B cell (primary cell): ENCODE results near the gene SLIT3. TPM values are rescaled to one million over a fixed set of nuclear protein-coding genes. Genes with fewer than 3 reads are reported as not detected.

Source experiments
- ATAC-seq: fragments of 200-7000 bp; cut with Tn5 transposase; one replicate; pipeline ENCODE4 v1.10.0; 2021; ENCODE audit warnings: low read depth, mild to moderate bottlenecking, moderate number of reproducible peaks, moderate library complexity
- CTCF ChIA-PET: fragments of 350-600 bp; sonication (Branson Sonifier 250); formaldehyde crosslinking; loops from one replicate; lab custom pipeline; 2021; ENCODE audit warnings: antibody characterized with exemption, inconsistent platforms; lab: Charles Lee
- POLR2A ChIA-PET: fragments of 350-600 bp; sonication (Branson Sonifier 250); formaldehyde crosslinking; loops from one replicate; lab custom pipeline; 2021; ENCODE audit warnings: antibody characterized with exemption; lab: Charles Lee
- DNase-seq: peaks from one replicate; pipeline ENCODE4 v3.0.0; 2013
- H2AFZ ChIP-seq: 2 replicates; pipeline ENCODE4 v1.6.1; 2012; ENCODE audit warnings: mild to moderate bottlenecking, low read depth, low read length; ENCODE audit not compliant: insufficient read depth, poor library complexity, severe bottlenecking
- H3K27ac ChIP-seq, 2 donors: 1 replicate in 1 of 2; 2 replicates in 1 of 2; pipeline ENCODE4 v1.5.1; 2012 to 2013; ENCODE audit warnings: low read length in 2 of 2, mild to moderate bottlenecking in 2 of 2, moderate library complexity in 1 of 2
- H3K27me3 ChIP-seq, 4 experiments: fragments of 200-600 bp in 1 of 4; sonication (generic) in 1 of 4; replicated peaks in 1 of 4; 1 replicate in 2 of 4; 2 replicates in 2 of 4; pipeline versions ENCODE4 v1.6.1 to v1.7.0; 2013 to 2016; ENCODE audit warnings: low read length in 3 of 4, mild to moderate bottlenecking in 2 of 4, mixed read lengths in 1 of 4, moderate library complexity in 1 of 4; ENCODE audit not compliant: insufficient read depth in 4 of 4, control insufficient read depth in 3 of 4; ENCODE audit errors: control extremely low read depth in 1 of 4
- H3K36me3 ChIP-seq, 2 experiments: replicated peaks in 1 of 2; 1 replicate in 1 of 2; 2 replicates in 1 of 2; pipeline versions ENCODE4 v1.6.1 to v1.7.1; 2013; ENCODE audit warnings: low read length in 1 of 2; ENCODE audit not compliant: insufficient read depth in 2 of 2, control insufficient read depth in 1 of 2; ENCODE audit errors: control extremely low read depth in 1 of 2, extremely low read depth in 1 of 2
- H3K4me1 ChIP-seq, 2 donors: fragments of 200-600 bp in 1 of 2; sonication (generic) in 1 of 2; 1 replicate in 1 of 2; 2 replicates in 1 of 2; pipeline versions ENCODE4 v1.5.1 to v1.6.1; 2013 to 2017; ENCODE audit warnings: low read length in 2 of 2; ENCODE audit not compliant: control insufficient read depth in 2 of 2, insufficient read depth in 2 of 2
- H3K4me2 ChIP-seq: replicated peaks from 2 replicates; pipeline ENCODE3; 2012; ENCODE audit warnings: mild to moderate bottlenecking, low read depth, low read length; ENCODE audit not compliant: poor library complexity, severe bottlenecking
- H3K4me3 ChIP-seq, 5 experiments: fragments of 200-600 bp in 1 of 5; sonication (generic) in 1 of 5; 1 replicate in 3 of 5; 2 replicates in 2 of 5; pipeline versions ENCODE4 v1.5.1 to v1.7.0; 2011 to 2016; ENCODE audit warnings: low read length in 4 of 5, mild to moderate bottlenecking in 4 of 5, low read depth in 2 of 5, control low read depth in 1 of 5, moderate library complexity in 1 of 5; ENCODE audit not compliant: insufficient read depth in 1 of 5; ENCODE audit errors: control extremely low read depth in 1 of 5, extremely low read depth in 1 of 5
- H3K79me2 ChIP-seq: fragments of 200-600 bp; sonication (generic); one replicate; pipeline ENCODE4 v1.6.0; 2016; ENCODE audit warnings: low read length; ENCODE audit not compliant: control insufficient read depth, insufficient read depth
- H3K9ac ChIP-seq: fragments of 200-600 bp; sonication (generic); 2 replicates; pipeline ENCODE4 v1.6.1; 2017; ENCODE audit warnings: mild to moderate bottlenecking, low read length, moderate library complexity
- H3K9me3 ChIP-seq, 3 donors: one replicate each; pipeline versions ENCODE4 v1.6.1 to v1.7.1; 2013; ENCODE audit warnings: low read length in 2 of 3; ENCODE audit not compliant: control insufficient read depth in 2 of 3, insufficient read depth in 1 of 3; ENCODE audit errors: control extremely low read depth in 1 of 3
- H4K20me1 ChIP-seq: 2 replicates; pipeline ENCODE4 v1.6.0; 2012; ENCODE audit warnings: mild to moderate bottlenecking, low read length; ENCODE audit not compliant: insufficient read depth, control insufficient read depth, poor library complexity, severe bottlenecking
- H3K27ac Mint-ChIP-seq: one replicate; pipeline ENCODE4 v1.8.0; 2021; ENCODE audit warnings: mixed read lengths
- H3K27me3 Mint-ChIP-seq: one replicate; pipeline ENCODE4 v1.8.0; 2021; ENCODE audit warnings: mixed read lengths
- H3K4me1 Mint-ChIP-seq: one replicate; pipeline ENCODE4 v1.8.0; 2021; ENCODE audit warnings: mixed read lengths
- H3K4me3 Mint-ChIP-seq: one replicate; pipeline ENCODE4 v1.8.0; 2021; ENCODE audit warnings: mixed read lengths
- H3K9me3 Mint-ChIP-seq: one replicate; pipeline ENCODE4 v1.8.0; 2022; ENCODE audit warnings: mixed read lengths; ENCODE audit not compliant: insufficient read depth
- CTCF ChIP-seq: fragments of 200-600 bp; IDR thresholded peaks from one replicate; pipeline ENCODE4 v1.8.0; 2022; ENCODE audit warnings: antibody characterized with exemption, mild to moderate bottlenecking
- EZH2 ChIP-seq: IDR thresholded peaks from 2 replicates; pipeline ENCODE4 v1.6.1; 2012; ENCODE audit warnings: borderline replicate concordance, low read depth, mild to moderate bottlenecking, moderate library complexity, low read length; ENCODE audit not compliant: insufficient read depth, poor library complexity, severe bottlenecking
- WGBS: methylation state at CpG from one replicate; pipeline ENCODE4 v1.1.5; 2013; ENCODE audit warnings: missing lambda C conversion rate; ENCODE audit not compliant: insufficient coverage; 5-methylcytosine and 5-hydroxymethylcytosine counted together
- intact Hi-C: fragments of 100-400 bp; cut with micrococcal nuclease; formaldehyde crosslinking; loops from one replicate; pipeline ENCODE4 v1.10.0; 2022
- polyA plus RNA-seq: library from polyadenylated mRNA; depleted of rRNA; stranded (reverse); fragments of >200 nt; gene quantifications from 2 replicates; pipeline ENCODE4 v1.2.3, GENCODE V29; 2012
- total RNA-seq, 2 donors: library from RNA; stranded (reverse); fragments of 120-200 nt in 1 of 2; gene quantifications; 1 replicate in 1 of 2; 2 replicates in 1 of 2; pipeline versions ENCODE4 v1.2.3 to v1.2.4, GENCODE V29; 2013 to 2022

Gene SLIT3
- total and polyA plus RNA-seq, 2 donors (not counting 1 experiment from before 2014, with no cell fraction given): not detected

GRCh38 chr5:168944004-168944403, 356.9 kb downstream of the SLIT3 start:
- H3K79me2 ChIP-seq: no peaks in the 10 kb centered on the region
- H3K9me3 ChIP-seq: peaks cover 0 to 2% (median 0%) of the 10 kb centered on the region in 3 donors
- Mint-ChIP-seq H3K27ac (no peak overlapping the region), H3K4me1 (no peaks in the 10 kb centered on the region), H3K9me3 (no peaks in the 10 kb centered on the region), H3K27me3 (no peaks in the 10 kb centered on the region), H3K4me3 (no peak overlapping the region)
- H3K27me3 ChIP-seq: no peaks in the 10 kb centered on the region
- intact Hi-C loops: no loop called here
- no peak for DNase-seq
- WGBS: 100% methylated on average over 4 of the region's 5 CpGs
- H3K4me1 ChIP-seq: no peaks in the 10 kb centered on the region
- no peak overlapping the region for H3K4me2 ChIP-seq
- no peak overlapping the region for H2AFZ ChIP-seq
- no peak overlapping the region for H3K9ac ChIP-seq
- ATAC-seq: no peak
- no peak overlapping the region for H3K4me3 ChIP-seq
- no peaks in the 10 kb centered on the region for H3K36me3 ChIP-seq
- ChIA-PET POLR2A (no interaction called here), CTCF (no interaction called here)
- no peaks in the 10 kb centered on the region for H4K20me1 ChIP-seq
- H3K27ac ChIP-seq: no peak overlapping the region
- TF ChIP-seq CTCF (no peak), EZH2 (no peak)

GRCh38 chr5:168943091-168943884, 357.7 kb downstream of the SLIT3 start:
- Histone ChIP-seq H3K9me3 (peaks cover 0 to 2% (median 0%) of the 10 kb centered on the region in 3 donors), H3K27ac (no peak overlapping the region), H3K4me1 (no peaks in the 10 kb centered on the region), H3K9ac (no peak overlapping the region), H3K27me3 (no peaks in the 10 kb centered on the region), H3K4me2 (no peak overlapping the region), H3K4me3 (no peak overlapping the region), H2AFZ (no peak overlapping the region), H4K20me1 (no peaks in the 10 kb centered on the region), H3K79me2 (no peaks in the 10 kb centered on the region), H3K36me3 (no peaks in the 10 kb centered on the region)
- DNase-seq: no peak
- no peak for TF ChIP-seq EZH2
- no peak for TF ChIP-seq CTCF
- no peaks in the 10 kb centered on the region for H3K4me1 Mint-ChIP-seq
- ATAC-seq: no peak
- ChIA-PET POLR2A (no interaction called here), CTCF (no interaction called here)
- no peak overlapping the region for H3K27ac Mint-ChIP-seq
- no peaks in the 10 kb centered on the region for H3K27me3 Mint-ChIP-seq
- H3K9me3 Mint-ChIP-seq: no peaks in the 10 kb centered on the region
- no peak overlapping the region for H3K4me3 Mint-ChIP-seq
- intact Hi-C loops: no loop called here
- WGBS: no CpG with 5 or more reads among the region's 2 CpGs
